GM23338 (cell line): ENCODE data around the gene B3GAT2.

ENCODE experiments used
- CTCF ChIP-seq, 2 experiments: fragments of 200-600 bp in 1 of 2; sonication (generic) in 1 of 2; conservative IDR thresholded peaks; 2 replicates each; pipeline versions ENCODE4 v1.5.1 to v1.6.1; 2016 to 2017; ENCODE audit warnings: antibody characterized with exemption in 2 of 2, low read depth in 2 of 2, mild to moderate bottlenecking in 2 of 2, moderate library complexity in 1 of 2
- NANOG ChIP-seq: IDR thresholded peaks from 2 replicates; pipeline ENCODE4 v1.6.1; 2016; ENCODE audit warnings: antibody characterized with exemption, borderline replicate concordance
- POLR2AphosphoS5 ChIP-seq: IDR thresholded peaks from 2 replicates; pipeline ENCODE4 v1.6.1; 2016; ENCODE audit warnings: antibody characterized with exemption, low read depth
- REST ChIP-seq: IDR thresholded peaks from one replicate; pipeline ENCODE4 v1.6.1; 2018; ENCODE audit warnings: antibody characterized with exemption; ENCODE audit not compliant: unreplicated experiment

- TF ChIP-seq CTCF (conservative IDR thresholded peaks at IDR 0.05; ENCODE audit: low read depth in 2 of 2), result no peak
- TF ChIP-seq NANOG, result no peak
- TF ChIP-seq POLR2AphosphoS5, result no peak
- TF ChIP-seq REST, result no peak
Measured at GRCh38 chr6:70860920-70861319, 95.9 kb downstream of the B3GAT2 start.
